HepG2 (cell line): Measurements from ENCODE around the gene CSNK1D. TPM values are rescaled to one million over a fixed set of nuclear protein-coding genes. Genes with fewer than 3 reads are reported as not detected.
A peak's percentile ranks its signal among the peaks of the same experiment; 100 is the strongest.

Experiments used
- ATF7 ChIP-seq, 2 experiments: fragments of 450-650 bp in 1 of 2; sonication (generic) in 1 of 2; formaldehyde crosslinking in 1 of 2; IDR thresholded peaks; 2 replicates each; pipeline versions ENCODE4 v1.4.0 to v1.6.1; 2016 to 2020; ENCODE audit warnings: antibody characterized with exemption in 1 of 2, mild to moderate bottlenecking in 1 of 2, missing genetic modification reagents in 1 of 2
- FOXK1 ChIP-seq: sonication (generic); formaldehyde crosslinking; IDR thresholded peaks from 2 replicates; pipeline ENCODE4 v1.4.0; 2020; ENCODE audit warnings: low read depth, missing genetic modification reagents, borderline replicate concordance
- FOXP1 ChIP-seq, 2 experiments: fragments of 450-650 bp in 1 of 2; IDR thresholded peaks; 2 replicates each; pipeline ENCODE4 v1.6.1; 2017 to 2018; ENCODE audit warnings: antibody characterized with exemption in 1 of 2
- GMEB1 ChIP-seq: sonication (generic); formaldehyde crosslinking; IDR thresholded peaks from 2 replicates; pipeline ENCODE4 v1.5.1; 2020; ENCODE audit warnings: missing genetic modification reagents, mild to moderate bottlenecking, borderline replicate concordance
- HES4 ChIP-seq: sonication (generic); formaldehyde crosslinking; IDR thresholded peaks from 2 replicates; pipeline ENCODE4 v1.9.0; 2021; ENCODE audit warnings: mild to moderate bottlenecking, missing genetic modification reagents, borderline replicate concordance
- HMGA1 ChIP-seq: sonication (generic); formaldehyde crosslinking; conservative IDR thresholded peaks from 2 replicates; pipeline ENCODE4 v1.4.0; 2020; ENCODE audit warnings: missing genetic modification reagents
- HNRNPUL1 ChIP-seq: fragments of 200-400 bp; formaldehyde crosslinking; IDR thresholded peaks from 2 replicates; pipeline ENCODE4 v1.6.1; 2017; ENCODE audit warnings: low read depth, mild to moderate bottlenecking, low read length, moderate library complexity
- KDM1A ChIP-seq: IDR thresholded peaks from 2 replicates; pipeline ENCODE4 v1.6.1; 2016; ENCODE audit warnings: missing compliant biosample characterization
- KDM2A ChIP-seq: sonication (generic); formaldehyde crosslinking; IDR thresholded peaks from 2 replicates; pipeline ENCODE4 v1.4.0; 2020; ENCODE audit warnings: low read depth, missing genetic modification reagents, borderline replicate concordance
- KMT2A ChIP-seq: sonication (generic); formaldehyde crosslinking; IDR thresholded peaks from 2 replicates; pipeline ENCODE4 v1.4.0; 2020; ENCODE audit warnings: missing genetic modification reagents
- LBX2 ChIP-seq: sonication (generic); formaldehyde crosslinking; IDR thresholded peaks from 2 replicates; pipeline ENCODE4 v1.5.0; 2020; ENCODE audit warnings: missing genetic modification reagents, mild to moderate bottlenecking, borderline replicate concordance
- MEIS2 ChIP-seq: sonication (generic); formaldehyde crosslinking; IDR thresholded peaks from 2 replicates; pipeline ENCODE4 v1.9.0; 2021; ENCODE audit warnings: mild to moderate bottlenecking, missing genetic modification reagents
- MTF2 ChIP-seq: sonication (generic); formaldehyde crosslinking; IDR thresholded peaks from 2 replicates; pipeline ENCODE4 v1.5.0; 2020; ENCODE audit warnings: missing genetic modification reagents, borderline replicate concordance
- NCOA2 ChIP-seq: sonication (generic); formaldehyde crosslinking; IDR thresholded peaks from 2 replicates; pipeline ENCODE4 v1.8.0; 2022; ENCODE audit warnings: inconsistent platforms
- POLR2G ChIP-seq: fragments of 200-400 bp; formaldehyde crosslinking; IDR thresholded peaks from 2 replicates; pipeline ENCODE4 v1.6.1; 2018; ENCODE audit warnings: mild to moderate bottlenecking, low read depth, low read length, moderate library complexity
- PRMT3 ChIP-seq: sonication (generic); formaldehyde crosslinking; IDR thresholded peaks from 2 replicates; pipeline ENCODE4 v1.8.1; 2022; ENCODE audit warnings: low read depth, mild to moderate bottlenecking, moderate library complexity, missing genetic modification reagents, borderline replicate concordance
- RARA ChIP-seq: IDR thresholded peaks from 2 replicates; pipeline ENCODE4 v1.6.1; 2016; ENCODE audit warnings: missing genetic modification reagents, missing compliant biosample characterization
- RNF2 ChIP-seq: fragments of 450-650 bp; conservative IDR thresholded peaks from 2 replicates; pipeline ENCODE4 v1.6.1; 2016; ENCODE audit warnings: low read depth
- SOX13 ChIP-seq, 3 experiments: fragments of 450-650 bp in 1 of 3; sonication (generic) in 1 of 3; formaldehyde crosslinking in 1 of 3; IDR thresholded peaks in 2 of 3; conservative IDR thresholded peaks in 1 of 3; 2 replicates each; pipeline versions ENCODE4 v1.5.0 to v1.6.1; 2016 to 2020; ENCODE audit warnings: antibody characterized with exemption in 1 of 3, mild to moderate bottlenecking in 1 of 3, missing compliant biosample characterization in 1 of 3, missing genetic modification reagents in 1 of 3, moderate library complexity in 1 of 3
- SRSF4 ChIP-seq: fragments of 200-400 bp; formaldehyde crosslinking; IDR thresholded peaks from one replicate; pipeline ENCODE4 v1.6.1; 2018; ENCODE audit warnings: mild to moderate bottlenecking, low read depth, low read length, moderate library complexity; ENCODE audit not compliant: poor library complexity, severe bottlenecking
- TBX2 ChIP-seq: sonication (generic); formaldehyde crosslinking; IDR thresholded peaks from 2 replicates; pipeline ENCODE4 v1.5.0; 2020; ENCODE audit warnings: missing genetic modification reagents, mild to moderate bottlenecking, borderline replicate concordance
- TEF ChIP-seq: sonication (generic); formaldehyde crosslinking; IDR thresholded peaks from 2 replicates; pipeline ENCODE4 v1.5.0; 2020; ENCODE audit warnings: missing genetic modification reagents
- YEATS4 ChIP-seq: sonication (generic); formaldehyde crosslinking; IDR thresholded peaks from 2 replicates; pipeline ENCODE4 v1.4.0; 2020; ENCODE audit warnings: missing genetic modification reagents, borderline replicate concordance
- ZNF580 ChIP-seq: IDR thresholded peaks from 2 replicates; pipeline ENCODE4 v1.6.1; 2016; ENCODE audit warnings: low read depth, borderline replicate concordance
- ZNF883 ChIP-seq: sonication (generic); formaldehyde crosslinking; IDR thresholded peaks from 2 replicates; pipeline ENCODE4 v1.5.1; 2020; ENCODE audit warnings: mild to moderate bottlenecking, missing genetic modification reagents; ENCODE audit errors: not compliant biosample characterization
- ZSCAN12 ChIP-seq: sonication (generic); formaldehyde crosslinking; IDR thresholded peaks from 2 replicates; pipeline ENCODE4 v1.9.0; 2021; ENCODE audit warnings: mild to moderate bottlenecking, missing genetic modification reagents
- polyA plus RNA-seq, 8 experiments: library from polyadenylated mRNA; depleted of rRNA in 3 of 8; stranded (reverse) in 7 of 8; unstranded in 1 of 8; fragments of >200 nt; fragmentation: Illumina TruSeq in 4 of 8; extraction: Trizol in 4 of 8; gene quantifications; 2 replicates each; pipeline versions ENCODE4 v1.2.1 to v1.2.3, GENCODE V29; 2011 to 2016; ENCODE audit warnings: low read depth in 4 of 8, missing spikeins in 1 of 8, mixed read lengths in 1 of 8; ENCODE audit not compliant: insufficient read depth in 1 of 8
- total RNA-seq, 5 experiments: library from RNA; depleted of rRNA; stranded (reverse); fragments of >200 nt; fragmentation: Illumina TruSeq; extraction: Trizol; gene quantifications; 2 replicates each; pipeline ENCODE4 v1.2.3, GENCODE V29; 2016; ENCODE audit warnings: low read depth in 1 of 5

Gene CSNK1D
- total and polyA plus RNA-seq, 2 of the 13 experiments (the other 11 are each of a cell fraction or from before 2014, with no cell fraction given), result 31.5 to 128 TPM

- no peak for TF ChIP-seq ATF7 (IDR thresholded peaks at IDR 0.05)
- TF ChIP-seq ATF7 (CRISPR knock-in tag; IDR thresholded peaks at IDR 0.05), result peak; percentile 63; the same call in 1 of the 2 replicates
- no peak for TF ChIP-seq TEF (CRISPR knock-in tag)
- no peak; the same call in 1 of the 2 replicates for TF ChIP-seq KDM2A (CRISPR knock-in tag)
- peak; percentile 87 for TF ChIP-seq HES4 (CRISPR knock-in tag)
- no peak for TF ChIP-seq ZNF883 (CRISPR knock-in tag)
- no peak for TF ChIP-seq MTF2 (CRISPR knock-in tag)
- 0 out of 2 replicates have a peak, but pooled peaks have one; percentile 30 for TF ChIP-seq RARA (CRISPR knock-in tag)
- TF ChIP-seq NCOA2, result peak; percentile 23; the same call in 1 of the 2 replicates
- TF ChIP-seq HMGA1 (CRISPR knock-in tag), result no peak
- no peak for TF ChIP-seq SRSF4
- no peak for TF ChIP-seq ZSCAN12 (CRISPR knock-in tag)
- TF ChIP-seq HNRNPUL1, result no peak
- TF ChIP-seq ZNF580, result no peak
- no peak for TF ChIP-seq FOXP1 (IDR thresholded peaks at IDR 0.05)
- no peak for TF ChIP-seq FOXP1 (CRISPR knock-in tag; IDR thresholded peaks at IDR 0.05)
- no peak for TF ChIP-seq LBX2
- TF ChIP-seq MEIS2, result peak; percentile 35
- TF ChIP-seq FOXK1 (CRISPR knock-in tag), result 0 out of 2 replicates have a peak, but pooled peaks have one; percentile 16
- no peak for TF ChIP-seq PRMT3 (CRISPR knock-in tag)
- TF ChIP-seq RNF2, result no peak; the same call in 1 of the 2 replicates
- TF ChIP-seq GMEB1, result no peak
- no peak for TF ChIP-seq KDM1A (CRISPR knock-in tag)
- no peak for TF ChIP-seq YEATS4 (CRISPR knock-in tag)
- no peak for TF ChIP-seq TBX2 (CRISPR knock-in tag)
- no peak for TF ChIP-seq SOX13 (IDR thresholded peaks at IDR 0.05)
- TF ChIP-seq SOX13 (CRISPR knock-in tag; conservative IDR thresholded peaks at IDR 0.05 in 1 of 2, IDR thresholded peaks at IDR 0.05 in 1 of 2), result no peak
- no peak for TF ChIP-seq KMT2A (CRISPR knock-in tag)
- peak; percentile 53; the same call in 1 of the 2 replicates for TF ChIP-seq POLR2G
Observed at GRCh38 chr17:82297714-82298537, 24.4 kb upstream of the CSNK1D start (continued).
